Measurements from ENCODE around the gene CCDC148. TPM values are rescaled to one million over a fixed set of nuclear protein-coding genes. Genes with fewer than 3 reads are reported as not detected.

Gene CCDC148
- 0.04 TPM for total RNA-seq (2013)
- not detected for polyA plus RNA-seq
- polyA minus RNA-seq = not detected in 2 replicates
- 0 to 2.2 (median 0.32) reads per million in 11 experiments for total RNA-seq

DNA sequence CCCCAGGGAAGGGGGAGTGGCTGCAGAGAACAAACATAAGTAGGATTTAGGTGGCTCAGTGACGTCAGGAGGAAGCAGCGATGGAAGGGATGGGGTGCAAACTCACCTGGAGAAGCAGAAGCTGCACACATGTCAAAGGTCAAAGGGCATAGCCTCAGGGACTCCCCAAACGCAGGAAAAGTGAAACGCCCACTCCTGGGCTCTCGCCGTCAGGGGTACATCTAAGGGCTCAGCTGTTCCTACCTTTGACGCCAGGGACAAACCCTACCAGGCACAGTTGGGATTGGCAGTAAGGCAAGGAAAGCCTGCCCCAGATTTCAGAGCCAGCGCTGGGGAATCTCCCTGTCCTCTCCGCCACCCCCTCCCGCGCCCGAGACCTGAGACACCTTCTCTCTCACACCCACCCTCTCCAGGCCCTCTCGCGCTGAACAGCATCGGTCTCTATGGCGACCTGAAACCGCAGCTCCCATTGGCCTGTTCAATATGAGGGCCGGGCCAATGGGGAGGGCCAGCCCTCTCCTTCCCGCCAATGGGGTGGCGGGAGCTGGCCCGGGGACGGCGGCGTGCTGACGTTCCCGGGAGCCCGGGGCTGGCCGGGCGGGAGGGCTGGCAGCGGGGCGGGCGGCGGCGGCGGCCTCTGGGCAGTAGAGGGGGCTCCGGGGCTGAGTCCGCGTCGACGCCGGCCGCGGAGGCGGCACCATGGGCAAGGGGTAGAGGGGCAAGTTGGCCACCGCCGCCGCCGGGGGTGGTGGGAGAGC, at the start of gene CCDC148, which contains the start of gene PKP4:
TSS of gene CCDC148 (minus strand) at position 445 of the 758 bp plus-strand sequence. CDS start at position 131, 314 bp downstream.
TSS of gene PKP4 (plus strand) at position 644 of the 758 bp plus-strand sequence. CDS start 76,233 bp downstream, outside the sequence.
- Mint-ChIP-seq H3K36me3 (no peaks in the 10 kb centered on the region), H3K27me3 (ENCODE audit: low read depth in 3 of 3) (peaks cover 6 to 20% (median 15%) of the 10 kb centered on the region in 3 donors), H3K27ac (peak within 1 kb of the TSS; percentile 77 to 93 (median 82)), H3K9me3 (no peaks in the 10 kb centered on the region), H3K4me1 (peaks cover 31% of the 10 kb centered on the region), H3K4me3 (peak within 1 kb of the TSS; percentile 96 to 98)
- peak within 1 kb of the TSS; percentile 87 for H2AFZ ChIP-seq (ENCODE audit: insufficient read depth, low read depth, low read length, poor library complexity, severe bottlenecking)
- intact Hi-C loops (cut with micrococcal nuclease) = no loop called here
- peak within 1 kb of the TSS; percentile 62 for H3K9ac ChIP-seq (ENCODE audit: insufficient read depth, low read length, poor library complexity, severe bottlenecking)
- peak within 1 kb of the TSS; percentile 91 for H3K4me2 ChIP-seq (replicated peaks; ENCODE audit: extremely low read depth, low read length, poor library complexity, severe bottlenecking)
- TF ChIP-seq, protein P1, sequence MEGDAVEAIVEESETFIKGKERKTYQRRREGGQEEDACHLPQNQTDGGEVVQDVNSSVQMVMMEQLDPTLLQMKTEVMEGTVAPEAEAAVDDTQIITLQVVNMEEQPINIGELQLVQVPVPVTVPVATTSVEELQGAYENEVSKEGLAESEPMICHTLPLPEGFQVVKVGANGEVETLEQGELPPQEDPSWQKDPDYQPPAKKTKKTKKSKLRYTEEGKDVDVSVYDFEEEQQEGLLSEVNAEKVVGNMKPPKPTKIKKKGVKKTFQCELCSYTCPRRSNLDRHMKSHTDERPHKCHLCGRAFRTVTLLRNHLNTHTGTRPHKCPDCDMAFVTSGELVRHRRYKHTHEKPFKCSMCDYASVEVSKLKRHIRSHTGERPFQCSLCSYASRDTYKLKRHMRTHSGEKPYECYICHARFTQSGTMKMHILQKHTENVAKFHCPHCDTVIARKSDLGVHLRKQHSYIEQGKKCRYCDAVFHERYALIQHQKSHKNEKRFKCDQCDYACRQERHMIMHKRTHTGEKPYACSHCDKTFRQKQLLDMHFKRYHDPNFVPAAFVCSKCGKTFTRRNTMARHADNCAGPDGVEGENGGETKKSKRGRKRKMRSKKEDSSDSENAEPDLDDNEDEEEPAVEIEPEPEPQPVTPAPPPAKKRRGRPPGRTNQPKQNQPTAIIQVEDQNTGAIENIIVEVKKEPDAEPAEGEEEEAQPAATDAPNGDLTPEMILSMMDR (IDR thresholded peaks at IDR 0.05) = no peak
- no peaks in the 10 kb centered on the region for H4K20me1 ChIP-seq (ENCODE audit: insufficient read depth, low read length)
- peaks cover 20 to 34% of the 10 kb centered on the region in 2 donors for H3K4me1 ChIP-seq (ENCODE audit: control insufficient read depth in 1 of 2, insufficient read depth in 2 of 2, low read length in 2 of 2)
- H3K4me3 ChIP-seq (replicated peaks in 1 of 3; ENCODE audit: low read depth in 2 of 3, low read length in 3 of 3) = peak within 1 kb of the TSS; percentile 61 to 81 (median 75)
- H3K36me3 ChIP-seq (replicated peaks in 1 of 2; ENCODE audit: control insufficient read depth in 1 of 2, insufficient read depth in 2 of 2, low read length in 2 of 2) = no peaks in the 10 kb centered on the region
- peak within 1 kb of the TSS in 1 of 2 donors; percentile 58 for H3K27ac ChIP-seq (ENCODE audit: low read depth in 1 of 2, low read length in 2 of 2)
- H3K79me2 ChIP-seq (ENCODE audit: insufficient read depth, low read length) = peaks cover 36% of the 10 kb centered on the region
- WGBS (ENCODE audit: insufficient coverage) = 0% methylated on average over 16 of the region's 48 CpGs
- DNase-seq = peak; percentile 76 to 85 (median 83)
- peaks cover 5 to 8% of the 10 kb centered on the region in 2 donors for H3K27me3 ChIP-seq (ENCODE audit: control insufficient read depth in 2 of 2, insufficient read depth in 2 of 2, low read length in 2 of 2)
- no peaks in the 10 kb centered on the region for H3K9me3 ChIP-seq (replicated peaks in 1 of 2; ENCODE audit: control insufficient read depth in 1 of 2, insufficient read depth in 1 of 2, low read length in 2 of 2)

DNA sequence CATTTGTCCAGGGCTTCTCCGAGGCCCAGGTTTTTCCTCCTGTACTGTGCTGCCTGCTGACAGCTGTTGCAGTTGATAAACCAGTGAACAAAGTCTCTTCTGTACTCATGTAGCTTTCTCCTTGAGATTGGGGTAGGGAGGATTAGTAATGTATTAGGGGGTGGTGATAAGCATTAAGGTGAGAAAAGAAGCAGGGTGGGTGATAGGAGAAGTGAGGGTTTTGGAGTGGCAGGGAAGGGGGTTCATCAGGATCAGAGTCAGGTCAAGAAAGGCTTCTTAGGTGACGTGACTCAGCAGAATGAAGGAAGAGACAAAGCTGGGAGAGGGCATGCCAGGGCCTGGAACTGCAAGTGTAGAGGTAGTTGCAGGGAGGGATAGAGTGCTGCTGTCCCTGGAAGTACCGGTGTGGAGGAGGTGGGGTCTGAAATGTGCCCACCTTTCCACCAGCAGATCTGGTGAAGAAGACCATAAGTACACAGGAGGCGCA, 48.9 kb upstream of the CCDC148 start:
- TF ChIP-seq, protein P1 (IDR thresholded peaks at IDR 0.05) = no peak
- Histone ChIP-seq H3K27me3 (ENCODE audit: control insufficient read depth in 2 of 2, insufficient read depth in 2 of 2, low read length in 2 of 2) (no peaks in the 10 kb centered on the region), H3K9me3 (replicated peaks in 1 of 2; ENCODE audit: control insufficient read depth in 1 of 2, insufficient read depth in 1 of 2, low read length in 2 of 2) (no peaks in the 10 kb centered on the region), H3K9ac (ENCODE audit: insufficient read depth, low read length, poor library complexity, severe bottlenecking) (no peak overlapping the region), H3K36me3 (replicated peaks in 1 of 2; ENCODE audit: control insufficient read depth in 1 of 2, insufficient read depth in 2 of 2, low read length in 2 of 2) (no peaks in the 10 kb centered on the region), H3K79me2 (ENCODE audit: insufficient read depth, low read length) (peaks cover 10% of the 10 kb centered on the region), H4K20me1 (ENCODE audit: insufficient read depth, low read length) (no peaks in the 10 kb centered on the region), H2AFZ (ENCODE audit: insufficient read depth, low read depth, low read length, poor library complexity, severe bottlenecking) (no peak overlapping the region), H3K27ac (ENCODE audit: low read depth in 1 of 2, low read length in 2 of 2) (no peak overlapping the region), H3K4me3 (replicated peaks in 1 of 3; ENCODE audit: low read depth in 2 of 3, low read length in 3 of 3) (no peak overlapping the region), H3K4me1 (ENCODE audit: control insufficient read depth in 1 of 2, insufficient read depth in 2 of 2, low read length in 2 of 2) (no peaks in the 10 kb centered on the region), H3K4me2 (replicated peaks; ENCODE audit: extremely low read depth, low read length, poor library complexity, severe bottlenecking) (no peak overlapping the region)
- peaks cover 7% of the 10 kb centered on the region for H3K4me1 Mint-ChIP-seq
- DNase-seq = no peak
- peaks cover 0 to 3% (median 0%) of the 10 kb centered on the region in 3 donors for H3K27me3 Mint-ChIP-seq (ENCODE audit: low read depth in 3 of 3)
- H3K36me3 Mint-ChIP-seq = peaks cover 4 to 6% of the 10 kb centered on the region in 2 donors
- peak overlapping the region in 3 of 7 donors; percentile 6 to 18 (median 8) for H3K27ac Mint-ChIP-seq
- H3K4me3 Mint-ChIP-seq = no peak overlapping the region
- H3K9me3 Mint-ChIP-seq = peaks cover 0 to 2% (median 0%) of the 10 kb centered on the region in 7 donors
- WGBS (ENCODE audit: insufficient coverage) = 76% methylated on average over 2 of the region's 4 CpGs
- intact Hi-C loops (cut with micrococcal nuclease) = no loop called here
